Adrenal gland (tissue), 12 donors: ENCODE data around the gene CIB4. TPM values are rescaled to one million over a fixed set of nuclear protein-coding genes. Genes with fewer than 3 reads are reported as not detected.

Experiments
- DNase-seq, 7 donors: peaks; one replicate each; pipeline ENCODE4 v3.0.0-alpha.2; 2019 to 2020
- H3K27ac ChIP-seq, 5 donors: fragments of 200-600 bp; sonication (generic) in 4 of 5; 1 replicate in 3 of 5; 2 replicates in 2 of 5; pipeline versions ENCODE4 v1.5.1 to v1.8.0; 2016 to 2020; ENCODE audit warnings: mild to moderate bottlenecking in 1 of 5
- H3K27me3 ChIP-seq: fragments of 200-600 bp; 2 replicates; pipeline ENCODE4 v1.8.0; 2021
- H3K36me3 ChIP-seq, 2 donors: fragments of 200-600 bp; replicated peaks in 1 of 2; 1 replicate in 1 of 2; 2 replicates in 1 of 2; pipeline versions ENCODE4 v1.5.1 to v1.8.0; 2018 to 2022
- H3K4me1 ChIP-seq, 2 donors: fragments of 200-600 bp; replicated peaks in 1 of 2; 1 replicate in 1 of 2; 2 replicates in 1 of 2; pipeline versions ENCODE4 v1.5.1 to v1.8.0; 2018 to 2021
- H3K4me3 ChIP-seq, 4 donors: fragments of 200-600 bp; sonication (generic) in 3 of 4; one replicate each; pipeline ENCODE4 v1.5.1; 2016 to 2018
- H3K9me3 ChIP-seq, 3 donors: fragments of 200-600 bp; sonication (generic) in 1 of 3; replicated peaks in 1 of 3; 1 replicate in 2 of 3; 2 replicates in 1 of 3; pipeline versions ENCODE4 v1.5.1 to v1.8.0; 2016 to 2021
- POLR2A ChIP-seq, 2 donors: fragments of 450-650 bp; IDR thresholded peaks; one replicate each; pipeline ENCODE4 v1.6.1; 2017; ENCODE audit warnings: antibody characterized with exemption in 2 of 2, mild to moderate bottlenecking in 2 of 2, moderate library complexity in 1 of 2
- WGBS, 4 donors: extraction: QIAGEN DNeasy Blood & Tissue Kit in 2 of 4; methylation state at CpG; one replicate each; pipeline versions ENCODE4 v1.1.5 to v1.1.7; 2013 to 2017; 5-methylcytosine and 5-hydroxymethylcytosine counted together
- intact Hi-C, 2 donors: fragments of 100-400 bp; cut with DNase I; formaldehyde crosslinking; loops; one replicate each; pipeline versions ENCODE4 v1.14.1 to v1.15.0; 2022 to 2023
- polyA plus RNA-seq, 3 donors: library from polyadenylated mRNA; stranded (reverse); fragments of 200-250 nt in 2 of 3; fragments of 350-450 nt in 1 of 3; fragmentation: Illumina TruSeq in 1 of 3; extraction: RNeasy Lipid Tissue Mini Kit (QIAGEN cat#74804) in 1 of 3; gene quantifications; one replicate each; pipeline ENCODE4 v1.2.3, GENCODE V29; 2013 to 2014
- total RNA-seq, 9 donors: library from RNA; depleted of rRNA in 4 of 9; stranded (reverse); fragments of >200 nt in 4 of 9; fragments of 120-200 nt in 1 of 9; fragmentation: NEBNext Ultra II Directional in 1 of 9; extraction: Animal tissue kit (Norgen Biotek cat#: 25700) in 1 of 9; gene quantifications; one replicate each; pipeline versions ENCODE4 v1.1.0 to v1.2.4, GENCODE V29; 2013 to 2023
- TF ChIP-seq, protein P1 (sequence below), 6 experiments: fragments of 450-650 bp in 4 of 6; fragments of 200-600 bp in 2 of 6; sonication (generic) in 1 of 6; IDR thresholded peaks; 1 replicate in 5 of 6; 2 replicates in 1 of 6; pipeline versions ENCODE4 v1.5.1 to v1.8.0; 2016 to 2021; ENCODE audit warnings: antibody characterized with exemption in 6 of 6, mild to moderate bottlenecking in 2 of 6, moderate library complexity in 1 of 6
- donor health status: healthy with polysubstance abuse.
- donor health status: Bipolar disorder and iron deficiency.
- donor health status: DM: yes; HTN: yes; CAD: no.
- donor health status: DM: no; HTN: no; CAD: no.
- donor health status: DM: no; HTN: no; CAD: no.
- donor health status: DM: yes; HTN: yes; CAD: no.

CIB4 gene
- total and polyA plus RNA-seq, 12 donors, result 2.2 to 10.1 (median 3.5) TPM; not detected in 2

DNA sequence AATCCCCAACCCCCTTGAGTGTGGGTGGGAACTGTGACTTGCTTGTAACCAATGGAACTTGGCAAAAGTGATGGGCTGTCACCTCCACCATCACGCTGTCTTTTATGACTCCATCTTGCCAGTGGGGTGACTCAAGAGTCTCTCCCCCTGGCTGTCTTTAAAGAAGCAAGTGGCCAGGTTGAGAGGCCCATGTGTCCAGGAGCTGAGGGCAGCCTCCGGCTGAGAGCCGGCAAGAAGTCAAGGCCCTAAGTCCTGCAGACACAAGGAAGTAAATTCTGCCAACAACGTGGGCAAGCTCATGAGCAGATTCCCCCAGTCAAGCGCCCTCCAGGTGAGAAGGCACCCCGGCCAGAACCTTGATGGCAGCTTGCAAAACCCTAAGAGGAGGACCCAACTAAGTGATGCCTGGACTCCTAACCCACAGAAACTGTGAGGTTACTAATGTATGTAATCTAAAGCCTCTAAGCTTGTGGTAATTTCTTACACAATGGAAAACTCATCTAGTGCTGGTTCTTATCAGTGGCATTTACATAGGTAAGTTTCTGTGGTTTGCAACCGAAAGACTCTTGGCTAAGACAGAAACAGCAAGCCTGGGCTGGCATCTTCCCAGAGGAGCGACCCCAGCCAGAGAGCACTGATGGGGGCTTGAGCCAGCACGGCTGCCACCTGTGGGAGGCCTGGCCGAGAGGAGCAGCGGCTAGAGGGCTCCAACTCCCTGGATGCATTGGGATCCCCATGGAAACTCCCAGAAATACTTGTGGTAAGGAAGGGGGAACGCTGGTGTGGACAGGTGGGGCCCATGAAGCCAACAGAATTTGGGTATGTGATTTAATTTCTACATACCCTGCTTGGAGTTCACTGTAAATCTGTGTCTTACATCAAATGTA, 49.3 kb downstream of the CIB4 start:
- 88 to 91% (median 90%) methylated on average over 10 to 12 of the region's 12 CpGs for WGBS, 4 donors
- H3K27ac ChIP-seq, result no peak overlapping the region
- H3K4me3 ChIP-seq, result no peak overlapping the region
- no peaks in the 10 kb centered on the region for H3K27me3 ChIP-seq
- peak in 1 of 7 donors; percentile 6 for DNase-seq
- H3K9me3 ChIP-seq, result no peaks in the 10 kb centered on the region
- peaks cover under 1 to 6% of the 10 kb centered on the region in 2 donors for H3K4me1 ChIP-seq
- intact Hi-C loops, result no loop called here
- no peaks in the 10 kb centered on the region for H3K36me3 ChIP-seq
- TF ChIP-seq, protein P1, sequence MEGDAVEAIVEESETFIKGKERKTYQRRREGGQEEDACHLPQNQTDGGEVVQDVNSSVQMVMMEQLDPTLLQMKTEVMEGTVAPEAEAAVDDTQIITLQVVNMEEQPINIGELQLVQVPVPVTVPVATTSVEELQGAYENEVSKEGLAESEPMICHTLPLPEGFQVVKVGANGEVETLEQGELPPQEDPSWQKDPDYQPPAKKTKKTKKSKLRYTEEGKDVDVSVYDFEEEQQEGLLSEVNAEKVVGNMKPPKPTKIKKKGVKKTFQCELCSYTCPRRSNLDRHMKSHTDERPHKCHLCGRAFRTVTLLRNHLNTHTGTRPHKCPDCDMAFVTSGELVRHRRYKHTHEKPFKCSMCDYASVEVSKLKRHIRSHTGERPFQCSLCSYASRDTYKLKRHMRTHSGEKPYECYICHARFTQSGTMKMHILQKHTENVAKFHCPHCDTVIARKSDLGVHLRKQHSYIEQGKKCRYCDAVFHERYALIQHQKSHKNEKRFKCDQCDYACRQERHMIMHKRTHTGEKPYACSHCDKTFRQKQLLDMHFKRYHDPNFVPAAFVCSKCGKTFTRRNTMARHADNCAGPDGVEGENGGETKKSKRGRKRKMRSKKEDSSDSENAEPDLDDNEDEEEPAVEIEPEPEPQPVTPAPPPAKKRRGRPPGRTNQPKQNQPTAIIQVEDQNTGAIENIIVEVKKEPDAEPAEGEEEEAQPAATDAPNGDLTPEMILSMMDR (IDR thresholded peaks at IDR 0.05), result no peak
- TF ChIP-seq POLR2A (IDR thresholded peaks at IDR 0.05), result no peak

DNA sequence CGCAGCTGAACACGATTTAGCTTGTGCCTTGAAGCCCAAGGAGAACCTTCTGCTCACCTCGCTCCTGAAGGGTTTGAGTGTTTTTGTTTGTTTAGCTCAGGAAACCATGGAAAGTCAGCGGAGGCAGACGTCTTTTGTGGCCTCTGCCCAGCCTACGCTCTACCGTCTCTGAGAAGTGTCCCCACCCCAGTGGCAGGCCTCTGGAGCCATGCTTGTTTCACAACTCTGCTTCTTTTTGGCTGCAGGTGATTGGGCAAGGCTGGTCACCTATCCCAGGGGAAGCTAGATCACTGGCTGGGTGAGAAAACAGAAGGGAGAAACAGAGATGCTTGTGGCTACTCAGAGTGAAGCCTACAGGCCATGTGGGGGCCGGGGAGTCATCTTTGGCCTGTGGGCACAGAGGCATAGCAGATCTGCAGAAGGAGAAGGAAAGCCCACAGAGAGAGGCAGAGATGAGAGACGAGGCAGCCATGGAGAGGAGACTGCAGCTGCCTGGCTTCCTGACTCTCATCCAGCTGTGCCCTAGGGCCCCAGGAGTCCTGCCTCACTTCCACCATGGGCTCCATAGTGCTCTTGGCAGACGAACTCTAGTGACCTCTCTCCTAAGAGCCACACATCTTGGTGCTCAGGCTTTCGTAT, 50.1 kb downstream of the CIB4 start:
- WGBS, 4 donors, result 82 to 86% (median 84%) methylated on average over 9 to 11 of the region's 11 CpGs
- TF ChIP-seq, protein P1 (IDR thresholded peaks at IDR 0.05), result no peak
- intact Hi-C loops, result no loop called here
- peak in 1 of 7 donors; percentile 9 for DNase-seq
- no peaks in the 10 kb centered on the region for H3K27me3 ChIP-seq
- H3K27ac ChIP-seq, result no peak overlapping the region
- H3K9me3 ChIP-seq, result no peaks in the 10 kb centered on the region
- H3K4me3 ChIP-seq, result no peak overlapping the region
- H3K4me1 ChIP-seq, result peaks cover 0 to under 1% of the 10 kb centered on the region in 2 donors
- H3K36me3 ChIP-seq, result no peaks in the 10 kb centered on the region

DNA sequence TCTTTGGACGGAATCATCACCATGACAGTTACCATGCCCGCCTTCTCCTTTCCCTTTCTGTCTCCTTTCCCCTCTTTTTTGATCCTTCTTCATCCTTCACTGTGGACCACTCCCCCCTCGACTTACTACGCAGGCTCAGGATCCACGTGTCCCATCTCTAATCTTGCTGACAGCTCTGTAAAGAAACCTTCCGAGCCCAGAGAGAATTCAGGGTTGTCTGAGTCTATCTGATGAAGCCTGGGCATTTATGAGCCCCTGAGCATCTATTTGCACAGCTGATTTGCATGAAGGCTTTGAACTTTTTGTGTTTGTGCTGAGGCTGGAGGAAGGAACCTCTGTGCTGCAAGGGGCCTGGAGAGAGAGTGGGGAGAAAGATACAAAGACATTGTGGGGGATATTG, 50.7 kb downstream of the CIB4 start:
- H3K36me3 ChIP-seq, result no peaks in the 10 kb centered on the region
- TF ChIP-seq, protein P1 (IDR thresholded peaks at IDR 0.05), result no peak
- no peak for TF ChIP-seq POLR2A (IDR thresholded peaks at IDR 0.05)
- no peak for DNase-seq
- intact Hi-C loops, result no loop called here
- H3K4me1 ChIP-seq, result no peaks in the 10 kb centered on the region
- H3K27me3 ChIP-seq, result no peaks in the 10 kb centered on the region
- no peaks in the 10 kb centered on the region for H3K9me3 ChIP-seq
- no peak overlapping the region for H3K27ac ChIP-seq
- H3K4me3 ChIP-seq, result no peak overlapping the region
- 76 to 86% (median 83%) methylated on average over 6 of the region's 6 CpGs for WGBS, 4 donors

DNA sequence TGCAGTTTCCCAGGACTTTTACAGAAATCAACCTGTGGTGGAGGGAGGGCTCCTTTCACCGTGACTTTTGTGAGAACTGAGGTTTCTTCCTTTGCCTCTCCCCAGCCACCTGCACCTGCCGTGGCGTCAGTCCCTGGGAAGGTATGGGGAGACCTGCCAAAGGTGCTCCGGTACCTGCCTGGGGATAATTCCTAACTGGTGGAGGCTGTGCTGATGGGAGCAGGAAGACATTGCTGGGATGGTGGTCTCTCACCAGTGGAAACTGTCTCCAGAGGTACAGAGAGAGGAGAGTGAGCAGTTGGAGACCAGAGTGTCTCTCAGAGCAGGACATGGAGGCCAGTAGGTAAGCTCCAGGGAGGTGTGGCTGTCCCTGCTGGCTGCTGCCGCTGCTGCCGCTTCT, 52.6 kb downstream of the CIB4 start:
- no peaks in the 10 kb centered on the region for H3K9me3 ChIP-seq
- no peak for DNase-seq

More for the DNA sequence above, 52.6 kb downstream of the CIB4 start:
- Histone ChIP-seq H3K4me3 (no peak overlapping the region), H3K36me3 (no peaks in the 10 kb centered on the region), H3K27ac (no peak overlapping the region), H3K4me1 (no peaks in the 10 kb centered on the region), H3K27me3 (no peaks in the 10 kb centered on the region)
- 77 to 96% (median 90%) methylated on average over 5 to 6 of the region's 6 CpGs for WGBS, 4 donors
- intact Hi-C loops, result no loop called here
- TF ChIP-seq POLR2A (IDR thresholded peaks at IDR 0.05), result no peak
- TF ChIP-seq, protein P1 (IDR thresholded peaks at IDR 0.05), result no peak
